Suprapubic skin (tissue), 4 donors: ENCODE data around the gene SYNM. TPM values are rescaled to one million over a fixed set of nuclear protein-coding genes. Genes with fewer than 3 reads are reported as not detected.

Source experiments
- DNase-seq, 2 donors: peaks; one replicate each; pipeline ENCODE4 v3.0.0-alpha.2; 2019; ENCODE audit warnings: low spot score in 2 of 2
- H3K27ac ChIP-seq: fragments of 200-600 bp; sonication (generic); one replicate; pipeline ENCODE4 v1.5.1; 2019
- H3K27me3 ChIP-seq: fragments of 200-600 bp; sonication (generic); one replicate; pipeline ENCODE4 v1.5.1; 2019
- H3K36me3 ChIP-seq: fragments of 200-600 bp; sonication (generic); one replicate; pipeline ENCODE4 v1.5.1; 2019
- H3K4me1 ChIP-seq: fragments of 200-600 bp; sonication (generic); one replicate; pipeline ENCODE4 v1.5.1; 2019
- H3K4me3 ChIP-seq: fragments of 200-600 bp; sonication (generic); one replicate; pipeline ENCODE4 v1.5.1; 2019; ENCODE audit warnings: mild to moderate bottlenecking
- H3K9me3 ChIP-seq: fragments of 200-600 bp; sonication (generic); one replicate; pipeline ENCODE4 v1.5.1; 2019
- EP300 ChIP-seq: sonication (generic); formaldehyde crosslinking; IDR thresholded peaks from one replicate; pipeline ENCODE4 v1.6.1; 2017; ENCODE audit warnings: antibody characterized with exemption
- POLR2A ChIP-seq, 2 donors: fragments of 450-650 bp; IDR thresholded peaks; one replicate each; pipeline ENCODE4 v1.6.1; 2017; ENCODE audit warnings: antibody characterized with exemption in 2 of 2, mild to moderate bottlenecking in 2 of 2, moderate library complexity in 2 of 2
- POLR2AphosphoS5 ChIP-seq, 3 donors: sonication (generic); formaldehyde crosslinking; IDR thresholded peaks; one replicate each; pipeline ENCODE4 v1.6.1; 2017; ENCODE audit warnings: antibody characterized with exemption in 3 of 3
- WGBS: methylation state at CpG from one replicate; pipeline ENCODE4 v1.1.5; 2018; 5-methylcytosine and 5-hydroxymethylcytosine counted together
- total RNA-seq, 4 donors: library from RNA; depleted of rRNA; stranded (reverse); fragments of >200 nt; gene quantifications; one replicate each; pipeline ENCODE4 v1.1.0, GENCODE V29; 2016
- TF ChIP-seq, protein P1 (sequence below), 2 donors: fragments of 200-600 bp in 1 of 2; fragments of 450-650 bp in 1 of 2; sonication (generic) in 1 of 2; IDR thresholded peaks; one replicate each; pipeline ENCODE4 v1.5.1; 2016 to 2019; ENCODE audit warnings: antibody characterized with exemption in 2 of 2, mild to moderate bottlenecking in 1 of 2, moderate library complexity in 1 of 2

Gene SYNM
- total RNA-seq, 4 donors from 2014 or later, result 6.7 to 20.3 (median 10.7) TPM

DNA sequence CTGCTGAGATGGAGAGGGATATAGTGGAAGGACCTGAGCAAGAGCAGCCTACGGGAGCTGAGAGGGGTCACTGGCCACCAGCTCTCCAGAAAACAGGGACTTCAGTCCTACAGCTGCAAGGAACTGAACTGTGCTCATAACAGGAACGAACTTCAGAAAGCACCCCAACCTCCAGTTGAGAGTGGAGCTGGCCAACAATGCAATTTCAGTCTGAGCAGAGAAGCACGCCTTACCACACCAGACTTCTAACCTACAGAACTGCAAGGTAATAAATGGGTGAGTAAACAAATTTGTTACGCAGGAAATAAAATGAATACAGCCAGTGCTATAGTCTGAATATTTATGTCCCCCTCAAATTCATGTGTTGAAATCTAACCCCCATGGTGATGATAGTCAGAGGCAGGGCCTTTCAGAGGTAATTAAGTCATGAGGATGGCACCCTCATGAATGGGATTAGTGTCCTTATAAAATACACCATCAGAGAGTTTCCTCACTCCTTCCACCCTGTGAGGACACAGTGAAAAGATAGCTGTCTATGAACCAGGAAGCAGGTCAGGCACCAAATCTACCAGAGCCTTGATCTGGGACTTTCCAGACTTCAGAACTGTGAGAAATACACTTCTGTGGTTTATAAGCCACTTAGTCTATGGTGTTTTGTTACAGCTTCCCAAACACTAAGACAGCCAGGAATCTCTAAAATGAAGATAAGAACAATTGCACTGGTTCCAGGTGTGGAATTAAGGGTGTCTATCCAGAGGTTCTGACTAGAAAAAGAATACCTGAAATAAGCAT lies 58.6 kb downstream of the SYNM start:
- DNase-seq, result no peak
- Histone ChIP-seq H3K4me3 (no peak overlapping the region), H3K27me3 (no peaks in the 10 kb centered on the region), H3K9me3 (no peaks in the 10 kb centered on the region), H3K27ac (no peak overlapping the region), H3K4me1 (no peaks in the 10 kb centered on the region), H3K36me3 (peaks cover 48% of the 10 kb centered on the region)
- TF ChIP-seq POLR2A (IDR thresholded peaks at IDR 0.05) (no peak), POLR2AphosphoS5 (IDR thresholded peaks at IDR 0.05) (no peak), EP300 (no peak)
- TF ChIP-seq, protein P1, sequence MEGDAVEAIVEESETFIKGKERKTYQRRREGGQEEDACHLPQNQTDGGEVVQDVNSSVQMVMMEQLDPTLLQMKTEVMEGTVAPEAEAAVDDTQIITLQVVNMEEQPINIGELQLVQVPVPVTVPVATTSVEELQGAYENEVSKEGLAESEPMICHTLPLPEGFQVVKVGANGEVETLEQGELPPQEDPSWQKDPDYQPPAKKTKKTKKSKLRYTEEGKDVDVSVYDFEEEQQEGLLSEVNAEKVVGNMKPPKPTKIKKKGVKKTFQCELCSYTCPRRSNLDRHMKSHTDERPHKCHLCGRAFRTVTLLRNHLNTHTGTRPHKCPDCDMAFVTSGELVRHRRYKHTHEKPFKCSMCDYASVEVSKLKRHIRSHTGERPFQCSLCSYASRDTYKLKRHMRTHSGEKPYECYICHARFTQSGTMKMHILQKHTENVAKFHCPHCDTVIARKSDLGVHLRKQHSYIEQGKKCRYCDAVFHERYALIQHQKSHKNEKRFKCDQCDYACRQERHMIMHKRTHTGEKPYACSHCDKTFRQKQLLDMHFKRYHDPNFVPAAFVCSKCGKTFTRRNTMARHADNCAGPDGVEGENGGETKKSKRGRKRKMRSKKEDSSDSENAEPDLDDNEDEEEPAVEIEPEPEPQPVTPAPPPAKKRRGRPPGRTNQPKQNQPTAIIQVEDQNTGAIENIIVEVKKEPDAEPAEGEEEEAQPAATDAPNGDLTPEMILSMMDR (IDR thresholded peaks at IDR 0.05), result no peak
- WGBS, result 90% methylated on average over 4 of the region's 4 CpGs

DNA sequence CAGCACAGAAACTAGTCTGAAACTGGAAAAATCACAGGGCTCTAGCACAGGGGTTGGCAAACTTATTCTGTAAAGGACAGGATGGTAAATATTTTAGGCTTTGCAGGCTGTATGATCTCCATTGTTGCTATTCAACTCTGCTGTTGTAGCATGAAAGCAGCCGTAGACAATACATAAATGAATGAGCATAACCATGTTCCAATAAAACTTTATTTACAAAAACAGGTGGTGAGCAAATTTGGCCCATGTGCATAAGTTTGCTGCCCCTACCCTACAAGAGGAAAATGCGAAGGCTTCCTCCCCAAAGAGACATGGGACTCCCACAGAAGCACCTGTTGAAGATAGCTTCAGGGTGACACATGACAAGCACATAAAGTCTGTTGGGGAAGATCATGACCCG lies 59.2 kb downstream of the SYNM start:
- H3K9me3 ChIP-seq, result no peaks in the 10 kb centered on the region
- no peaks in the 10 kb centered on the region for H3K27me3 ChIP-seq
- 94% methylated on average over 3 of the region's 3 CpGs for WGBS
- H3K4me1 ChIP-seq, result no peaks in the 10 kb centered on the region
- H3K36me3 ChIP-seq, result peaks cover 44% of the 10 kb centered on the region
- no peak for DNase-seq
- no peak overlapping the region for H3K27ac ChIP-seq
- TF ChIP-seq EP300, result no peak
- TF ChIP-seq POLR2A (IDR thresholded peaks at IDR 0.05), result no peak
- TF ChIP-seq, protein P1 (IDR thresholded peaks at IDR 0.05), result no peak
- TF ChIP-seq POLR2AphosphoS5 (IDR thresholded peaks at IDR 0.05), result no peak
- no peak overlapping the region for H3K4me3 ChIP-seq

DNA sequence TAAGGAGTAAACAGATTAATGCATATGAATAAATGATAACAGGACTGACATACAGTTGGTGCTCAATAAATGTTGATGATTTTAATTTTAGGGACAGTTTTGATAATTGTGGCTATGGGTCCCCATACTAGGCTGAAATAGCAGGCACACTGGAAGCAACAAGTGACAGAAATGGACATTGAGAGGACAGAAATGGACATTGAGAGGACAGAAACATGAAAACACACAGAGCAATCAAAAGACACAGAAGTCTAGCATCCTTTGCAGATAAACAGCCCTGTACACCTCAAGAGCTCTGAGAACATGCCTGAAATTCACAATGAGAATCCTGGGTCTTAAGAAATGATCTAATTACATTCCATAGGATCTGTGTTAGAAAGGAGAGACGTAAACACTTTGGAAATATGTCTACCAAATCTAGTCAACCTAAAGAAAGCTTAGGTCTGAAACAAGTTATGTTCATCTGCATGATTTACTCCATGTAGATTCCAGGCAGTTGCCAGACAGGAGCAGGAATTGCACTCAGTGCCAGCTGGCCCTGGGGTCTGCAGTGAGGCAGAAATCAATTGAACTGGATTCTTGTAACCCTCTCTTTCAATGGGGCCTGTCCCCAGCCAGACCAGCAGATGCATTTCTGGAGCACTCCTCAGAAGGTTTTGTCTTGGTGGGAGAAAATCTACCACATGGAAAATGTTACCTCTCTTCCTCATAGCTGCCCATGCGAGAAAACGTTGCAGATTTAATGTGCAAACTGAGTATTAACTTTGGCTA lies 60.3 kb downstream of the SYNM start:
- no peak overlapping the region for H3K27ac ChIP-seq
- 91% methylated on average over 3 of the region's 3 CpGs for WGBS
- peaks cover 43% of the 10 kb centered on the region for H3K36me3 ChIP-seq
- no peaks in the 10 kb centered on the region for H3K27me3 ChIP-seq
- TF ChIP-seq POLR2AphosphoS5 (IDR thresholded peaks at IDR 0.05), result no peak
- TF ChIP-seq POLR2A (IDR thresholded peaks at IDR 0.05), result no peak
- TF ChIP-seq EP300, result no peak
- TF ChIP-seq, protein P1 (IDR thresholded peaks at IDR 0.05), result no peak
- H3K4me1 ChIP-seq, result no peaks in the 10 kb centered on the region
- no peaks in the 10 kb centered on the region for H3K9me3 ChIP-seq
- no peak for DNase-seq
- no peak overlapping the region for H3K4me3 ChIP-seq

DNA sequence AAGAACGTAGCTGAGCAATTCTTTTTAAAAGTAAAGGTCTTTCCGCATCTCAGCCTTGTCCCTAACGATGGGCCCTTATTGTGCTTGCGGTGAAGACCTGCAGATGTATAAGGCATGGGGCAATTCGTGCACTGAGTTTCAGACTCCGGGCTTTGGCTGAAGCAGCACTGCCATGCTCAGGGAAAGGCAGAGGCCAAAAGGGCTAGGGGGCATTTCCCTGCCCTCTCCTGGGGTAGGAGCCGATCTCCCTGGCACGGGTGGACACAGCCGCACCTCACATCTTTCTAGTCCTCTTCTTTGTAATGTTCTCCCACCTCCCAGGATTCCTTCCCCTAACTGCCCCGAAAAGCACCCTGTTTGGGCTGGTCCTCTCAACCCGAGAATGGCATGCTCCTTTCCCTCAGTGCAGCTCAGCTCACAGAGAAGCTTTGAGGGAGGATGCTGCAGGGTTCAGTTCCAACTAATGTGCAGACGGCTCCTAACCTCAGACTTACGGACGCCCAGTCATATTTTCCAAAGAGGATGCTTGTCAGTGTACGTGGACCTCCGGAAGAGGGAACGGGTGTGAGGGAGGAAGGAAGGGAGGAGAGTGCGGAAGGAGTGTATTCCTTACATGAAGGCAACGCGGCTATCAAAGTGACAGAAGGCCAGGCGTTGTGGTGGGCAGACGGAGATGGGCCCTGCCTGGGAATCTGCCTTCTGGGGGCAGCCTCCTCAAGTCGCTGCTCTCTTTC lies 61.2 kb downstream of the SYNM start:
- Histone ChIP-seq H3K4me1 (no peaks in the 10 kb centered on the region), H3K27ac (no peak overlapping the region), H3K4me3 (no peak overlapping the region), H3K27me3 (no peaks in the 10 kb centered on the region), H3K9me3 (no peaks in the 10 kb centered on the region), H3K36me3 (peaks cover 47% of the 10 kb centered on the region)
- 82% methylated on average over 23 of the region's 23 CpGs for WGBS
- DNase-seq, result no peak
- no peak for TF ChIP-seq POLR2AphosphoS5 (IDR thresholded peaks at IDR 0.05)
- TF ChIP-seq EP300, result no peak
- TF ChIP-seq, protein P1 (IDR thresholded peaks at IDR 0.05), result no peak
- TF ChIP-seq POLR2A (IDR thresholded peaks at IDR 0.05), result no peak
